HG03565 (cell line): ENCODE measurements around the gene EXOSC5.
"Not testable (repeated sequence)": the region's sequence is repeated elsewhere in the genome, so short reads cannot be mapped to it uniquely, and the experiment has no call there.

Source experiments
- ATAC-seq: cut with Tn5 transposase; IDR thresholded peaks from one replicate; pipeline ENCODE4 v1.9.1; 2021; ENCODE audit warnings: mild to moderate bottlenecking, moderate library complexity; ENCODE audit not compliant: unreplicated experiment

Gene EXOSC5

DNA sequence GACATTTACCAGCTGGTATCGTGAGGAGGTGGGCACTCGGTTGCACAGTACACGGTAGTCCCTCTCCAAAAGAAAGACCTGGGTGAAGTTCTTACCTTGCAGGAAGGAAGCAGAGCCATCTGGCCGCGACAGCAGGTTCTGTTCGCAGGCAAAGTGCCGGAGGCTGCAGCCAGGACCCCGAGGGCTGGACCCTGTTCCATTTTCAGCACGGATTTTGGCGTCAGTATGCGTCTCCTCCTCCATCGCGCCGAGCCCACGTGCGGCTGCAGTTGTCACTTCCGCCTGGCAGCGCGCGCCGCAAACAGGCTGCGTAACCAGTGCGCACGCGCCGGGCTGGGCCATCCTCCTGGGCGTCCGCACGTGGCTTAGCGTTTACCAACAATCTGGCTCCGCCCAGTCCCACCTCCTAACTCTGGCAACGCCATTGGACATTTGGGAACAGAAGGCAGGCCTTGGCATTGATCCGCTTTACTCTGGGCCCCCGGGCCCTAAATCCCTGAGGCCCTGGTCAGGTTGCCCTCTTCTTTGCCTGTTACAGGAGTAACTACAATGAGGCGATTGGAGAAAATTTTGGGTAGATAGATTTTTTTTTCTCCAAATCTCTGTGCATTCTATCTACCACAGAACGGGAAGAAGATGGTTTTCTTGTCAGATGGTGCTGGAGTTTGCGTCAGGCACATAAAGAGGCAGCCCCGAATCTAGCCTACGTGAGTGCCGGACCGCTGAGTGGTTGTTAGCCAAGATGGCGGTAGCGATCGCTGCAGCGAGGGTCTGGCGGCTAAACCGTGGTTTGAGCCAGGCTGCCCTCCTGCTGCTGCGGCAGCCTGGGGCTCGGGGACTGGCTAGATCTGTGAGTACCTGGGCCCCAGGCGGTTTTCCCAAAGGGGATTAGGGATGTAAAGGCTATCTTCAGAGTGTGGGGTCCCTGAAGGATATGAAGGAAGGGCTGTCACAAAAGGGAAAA, at the start of gene EXOSC5, which contains the start of gene BCKDHA:
Gene EXOSC5, minus strand, starts transcription at position 274 of the 964 bp plus-strand sequence. Its CDS starts 31 bp downstream, at position 243.
Gene BCKDHA, plus strand, starts transcription at position 733 of the 964 bp plus-strand sequence. Its CDS starts 10 bp downstream, at position 743.
- peak; percentile 85 for ATAC-seq

DNA sequence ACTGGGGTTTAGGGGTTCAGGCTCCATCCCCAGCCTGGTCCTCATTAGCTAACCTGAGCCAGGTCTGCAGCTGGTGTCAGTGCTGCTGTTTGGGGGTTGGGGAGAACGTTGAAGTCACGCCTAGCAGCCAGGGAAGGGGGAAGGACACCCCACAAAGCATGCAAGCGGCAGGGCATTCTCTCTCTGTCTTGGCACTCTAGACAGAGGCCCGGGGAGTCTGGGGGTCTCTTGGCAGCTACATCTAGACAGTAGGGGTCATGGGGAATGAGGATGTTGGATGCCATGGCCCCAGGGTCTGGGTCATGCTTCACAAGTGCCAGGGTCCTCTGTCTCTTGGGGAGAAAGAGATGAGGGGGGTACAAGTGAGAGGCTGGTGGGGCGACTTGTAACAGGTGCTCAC, 48.4 kb upstream of the EXOSC5 start:
- no peak for ATAC-seq

DNA sequence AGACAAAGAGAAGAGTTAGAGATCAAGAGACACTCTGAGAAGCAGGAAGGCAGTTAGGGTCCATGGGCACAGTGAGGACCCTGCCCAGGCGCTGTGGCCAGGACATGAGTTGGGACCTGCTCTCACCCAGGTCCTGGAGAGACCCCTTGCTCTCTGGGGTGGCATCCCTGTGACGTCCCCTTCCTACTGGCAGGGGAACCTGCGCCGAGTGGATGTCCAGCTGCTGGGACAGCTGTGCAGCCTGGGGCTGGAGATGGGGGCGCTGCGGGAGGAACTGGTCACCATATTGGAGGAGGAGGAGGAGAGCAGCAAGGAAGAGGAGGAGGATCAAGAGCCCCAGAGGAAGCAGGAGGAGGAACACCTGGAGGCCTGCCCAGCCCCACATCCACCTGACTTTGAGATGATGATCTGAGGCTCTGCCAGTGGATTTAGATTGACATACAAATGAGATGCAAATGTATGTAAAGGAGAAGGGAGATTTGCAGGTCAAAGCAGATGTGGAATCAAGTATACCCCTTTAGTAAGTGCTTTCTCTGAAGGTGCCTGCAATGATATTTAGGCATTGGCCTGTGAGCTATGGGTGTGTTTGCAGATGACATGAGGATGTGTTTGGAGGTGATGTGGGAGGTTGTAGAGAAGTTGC, 46.8 kb upstream of the EXOSC5 start:
- no peak for ATAC-seq

DNA sequence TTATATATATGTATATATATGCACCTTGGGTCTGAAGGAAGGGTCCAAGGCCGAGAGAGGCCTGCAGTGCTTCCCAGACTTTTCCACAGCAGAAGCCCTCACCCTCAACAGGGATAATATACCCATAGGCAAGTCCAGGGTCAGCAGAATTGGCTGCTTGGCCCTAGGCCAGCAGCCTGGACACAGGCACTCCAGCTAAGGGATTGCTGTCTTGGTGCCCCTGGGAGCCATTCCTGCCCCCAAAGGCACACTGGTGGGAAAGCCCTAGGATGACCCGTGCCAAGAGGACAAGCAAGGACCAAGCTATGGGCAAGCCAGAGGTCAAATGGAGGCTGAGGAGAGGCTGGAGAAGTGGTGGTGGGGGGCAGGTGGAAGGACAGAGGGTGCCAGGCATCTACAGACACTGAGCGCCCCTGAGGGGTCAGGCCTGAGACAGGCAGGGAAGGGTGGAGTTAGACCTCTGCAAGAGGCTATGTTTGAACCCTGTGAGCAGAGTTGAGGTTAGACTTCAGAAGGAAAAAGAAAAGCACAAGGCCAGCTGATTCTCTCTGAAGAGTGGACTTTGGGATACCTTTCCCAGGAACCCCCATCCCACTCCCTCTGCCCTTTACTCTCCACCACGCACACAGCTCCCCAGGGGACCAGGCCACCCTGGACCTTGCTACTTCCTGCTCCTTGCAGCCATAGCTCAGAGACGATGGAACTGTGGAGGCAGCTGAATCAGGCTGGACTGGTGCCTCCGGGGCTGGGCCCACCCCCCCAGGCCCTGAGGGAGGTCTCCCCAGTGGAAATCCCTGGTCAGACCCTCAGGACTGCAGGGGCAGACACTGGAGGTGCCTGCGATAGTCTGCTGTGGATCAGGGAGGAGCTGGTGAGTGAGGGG, 45.6 kb upstream of the EXOSC5 start, which contains the start of gene ERICH4:
Gene ERICH4, plus strand, starts transcription at position 684 of the 883 bp plus-strand sequence. Its CDS starts 14 bp downstream, at position 698.
- no peak for ATAC-seq

DNA sequence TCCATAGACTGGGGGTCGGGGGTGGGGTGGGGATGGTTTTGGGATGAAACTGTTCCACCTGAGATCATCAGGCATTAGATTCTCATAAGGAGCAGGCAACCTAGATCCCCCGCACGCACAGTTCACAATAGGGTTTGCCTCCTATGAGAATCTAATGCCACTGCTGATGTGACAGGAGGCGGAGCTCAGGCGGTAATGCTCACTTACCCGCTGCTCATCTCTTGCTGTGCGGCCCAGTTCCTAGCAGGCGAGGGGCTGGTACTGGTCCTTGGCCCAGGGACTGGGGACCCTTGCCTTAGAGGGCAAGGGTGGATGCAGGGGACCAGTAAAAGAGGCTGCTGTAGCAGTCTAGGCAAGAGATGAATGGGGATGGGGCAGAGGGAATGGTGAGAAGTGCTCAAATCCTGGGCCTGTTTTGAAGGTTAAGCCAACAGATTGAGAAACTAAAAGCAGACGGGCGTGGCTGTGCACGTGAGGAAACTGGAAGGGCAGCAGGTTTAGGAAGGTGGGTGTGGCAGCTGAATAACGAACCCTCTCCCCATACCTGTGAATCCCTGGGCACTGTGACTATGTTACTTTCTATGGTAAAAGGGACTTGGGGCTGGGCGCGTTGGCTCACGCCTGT, 44.3 kb upstream of the EXOSC5 start:
- no peak for ATAC-seq

DNA sequence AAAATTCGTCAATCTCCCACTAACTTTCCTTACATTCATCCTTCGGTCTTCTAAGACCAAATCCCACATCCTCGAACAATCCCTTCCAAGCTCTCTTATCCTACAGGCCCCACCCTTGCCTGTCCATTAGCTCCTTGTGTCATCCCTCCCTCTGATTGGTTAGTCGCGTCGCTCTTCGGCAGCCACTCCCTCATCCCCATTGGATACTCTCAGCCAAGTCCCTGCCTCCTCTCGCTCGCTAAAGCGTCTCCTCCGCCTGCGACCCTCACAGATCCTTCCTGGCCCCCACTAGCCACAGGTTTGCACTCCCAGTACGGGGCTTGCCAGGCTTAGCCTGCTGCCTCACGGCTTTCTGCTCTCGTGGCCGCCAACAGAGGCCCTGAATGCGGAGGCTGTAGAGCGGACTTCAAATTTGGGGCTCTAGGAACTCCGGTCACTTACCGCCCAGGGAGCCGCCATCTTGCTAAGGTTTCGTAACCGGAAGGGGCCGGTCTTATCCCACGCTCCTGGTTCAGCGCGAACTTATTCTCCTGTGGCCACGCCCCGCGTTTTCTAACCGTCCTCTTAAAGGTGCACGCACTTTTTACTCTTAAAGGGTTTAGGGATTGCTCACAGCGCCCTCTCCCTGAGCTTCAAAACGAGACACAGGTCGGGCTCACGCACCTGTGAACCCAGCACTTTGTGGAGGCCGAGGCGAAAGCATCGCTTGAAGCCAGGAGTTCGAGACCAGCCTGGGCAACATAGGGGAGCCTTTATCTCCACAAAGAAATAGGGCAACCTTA, 42.5 kb upstream of the EXOSC5 start, which contains the start of gene DMAC2:
Gene DMAC2, minus strand, starts transcription at position 472 of the 782 bp plus-strand sequence. Its CDS starts 13 bp downstream, at position 459.
- peak; percentile 85 for ATAC-seq

DNA sequence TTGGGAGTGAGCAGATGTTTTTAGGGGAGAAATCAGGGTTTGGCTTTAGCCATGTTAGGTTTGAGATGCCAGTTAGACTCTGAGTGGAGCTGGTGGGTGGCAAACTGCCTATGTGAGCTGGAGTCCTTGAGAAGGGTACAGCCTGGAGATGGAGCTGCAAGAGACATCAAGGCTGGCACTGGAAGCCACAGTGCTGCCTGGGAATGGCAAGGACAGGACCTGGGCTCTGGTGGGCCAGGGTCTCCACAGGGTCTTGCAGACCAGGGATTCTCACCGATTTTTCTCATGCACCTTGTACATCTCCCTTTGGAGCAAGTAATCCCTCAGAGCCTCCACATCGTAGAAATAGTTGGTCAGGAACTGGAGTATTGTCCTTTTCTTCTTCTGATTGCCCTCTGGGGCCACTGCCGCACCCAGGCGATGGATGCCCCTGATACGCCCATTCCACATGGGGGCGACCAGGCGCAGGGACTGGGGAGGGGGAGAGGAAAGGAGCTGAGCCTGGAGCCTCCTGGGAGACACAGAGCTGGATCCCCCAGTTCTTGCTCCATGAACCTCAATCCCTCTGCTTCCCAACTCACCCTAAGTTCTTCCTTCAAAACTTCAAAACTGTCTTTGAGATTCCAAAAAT, 40.9 kb upstream of the EXOSC5 start:
- ATAC-seq: no peak

DNA sequence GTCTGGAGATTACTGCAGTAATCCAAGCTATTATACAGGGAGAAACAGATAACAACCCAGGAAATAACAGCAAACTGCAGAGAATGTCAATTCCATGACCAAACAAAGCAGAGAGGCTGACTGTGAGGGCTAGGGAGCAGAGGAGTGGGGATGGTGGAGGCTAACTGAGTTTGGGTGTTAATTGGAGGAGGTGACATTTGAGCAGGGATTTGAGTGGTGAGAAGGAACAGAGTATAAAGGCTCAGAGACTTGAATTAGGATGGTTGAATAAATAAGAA, 39.5 kb upstream of the EXOSC5 start:
- no peak for ATAC-seq

DNA sequence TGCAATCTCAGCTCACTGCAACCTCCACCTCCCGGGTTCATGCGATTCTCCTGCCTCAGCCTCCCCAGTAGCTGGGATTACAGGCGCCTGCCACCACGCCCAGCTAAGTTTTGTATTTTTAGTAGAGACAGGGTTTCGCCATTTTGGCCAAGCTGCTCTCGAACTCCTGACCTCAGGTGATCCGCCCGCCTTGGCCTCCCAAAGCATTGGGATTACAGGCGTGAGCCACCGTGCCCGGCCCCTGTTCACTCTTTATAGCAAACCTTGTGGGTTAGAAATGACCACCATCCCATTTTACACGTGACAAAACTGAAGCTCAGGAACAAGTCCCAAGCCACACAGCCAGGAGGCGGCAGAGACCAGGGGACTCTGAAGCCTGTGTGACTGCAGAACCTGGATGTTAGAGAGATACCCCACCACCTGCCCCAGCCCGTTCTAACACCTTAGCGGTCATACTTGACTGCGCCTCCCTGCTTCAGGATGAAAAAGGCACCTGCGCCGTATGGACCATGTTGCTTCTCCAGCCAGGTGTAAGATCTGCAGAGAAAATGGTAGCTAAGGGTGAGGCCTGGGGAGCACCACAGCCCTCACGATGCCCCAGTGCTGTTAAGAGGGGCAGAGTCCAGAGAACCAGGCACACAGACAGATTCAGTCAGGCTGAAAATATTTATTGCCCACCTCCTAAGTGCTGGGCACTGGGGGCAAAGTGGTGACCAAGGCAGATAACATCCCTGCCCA, 38.9 kb upstream of the EXOSC5 start:
- ATAC-seq: no peak

DNA sequence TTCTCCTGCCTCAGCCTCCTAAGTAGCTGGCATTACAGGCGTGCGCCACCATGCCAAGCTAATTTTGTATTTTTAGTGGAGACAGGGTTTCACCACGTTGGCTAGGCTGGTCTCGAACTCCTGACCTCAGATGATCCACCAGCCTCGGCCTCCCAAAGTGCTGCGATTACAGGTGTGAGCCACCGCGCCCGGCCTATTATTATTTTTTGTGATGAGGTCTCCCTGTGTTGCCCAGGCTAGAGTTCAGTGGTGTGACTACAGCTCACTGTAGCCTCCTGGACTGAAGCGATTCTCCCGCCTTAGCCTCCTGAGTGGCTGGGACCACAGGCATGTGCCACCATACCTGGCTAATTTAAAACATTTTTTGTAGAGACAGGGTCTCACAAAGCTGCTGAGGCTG, 38.2 kb upstream of the EXOSC5 start:
- not testable (repeated sequence) for ATAC-seq

DNA sequence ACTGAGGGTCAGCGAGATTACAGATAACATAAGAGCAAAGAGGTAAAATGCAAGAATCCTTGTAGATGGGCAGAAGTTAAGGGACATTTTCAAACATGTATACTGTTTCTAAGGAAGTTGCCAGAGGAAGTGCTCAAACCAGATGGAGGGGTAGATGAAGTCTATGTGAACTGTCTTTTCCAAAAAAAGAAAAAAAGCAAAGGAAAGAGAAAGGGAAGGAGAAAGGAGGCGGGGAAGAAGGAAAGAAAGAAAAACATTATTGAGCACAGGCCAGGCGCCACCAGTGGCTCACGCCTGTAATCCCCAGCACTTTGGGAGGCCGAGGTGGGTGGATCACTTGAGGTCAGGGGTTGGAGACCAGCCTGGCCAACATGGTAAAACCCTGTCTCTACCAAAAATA, 37.3 kb upstream of the EXOSC5 start:
- no peak for ATAC-seq

DNA sequence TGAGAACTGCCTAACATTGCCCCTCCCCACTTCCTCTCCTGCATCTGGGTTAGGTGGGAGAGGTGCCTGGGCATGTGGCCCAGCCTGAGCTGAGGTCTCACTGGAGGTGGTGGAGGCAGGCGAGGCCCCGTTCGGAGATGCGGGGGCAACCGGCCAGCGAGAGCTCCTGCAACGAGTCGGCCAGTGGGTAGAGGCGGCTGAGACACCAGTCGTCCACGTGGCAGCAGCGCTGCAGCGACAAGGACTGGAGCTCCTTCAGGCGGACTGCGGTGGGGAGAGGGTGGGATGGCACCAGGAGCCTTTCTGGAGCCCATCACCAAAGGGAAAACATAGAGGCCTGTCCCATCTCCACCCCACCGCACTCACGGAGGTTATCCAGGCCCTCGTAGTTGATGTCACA, 36.0 kb upstream of the EXOSC5 start:
- no peak for ATAC-seq

DNA sequence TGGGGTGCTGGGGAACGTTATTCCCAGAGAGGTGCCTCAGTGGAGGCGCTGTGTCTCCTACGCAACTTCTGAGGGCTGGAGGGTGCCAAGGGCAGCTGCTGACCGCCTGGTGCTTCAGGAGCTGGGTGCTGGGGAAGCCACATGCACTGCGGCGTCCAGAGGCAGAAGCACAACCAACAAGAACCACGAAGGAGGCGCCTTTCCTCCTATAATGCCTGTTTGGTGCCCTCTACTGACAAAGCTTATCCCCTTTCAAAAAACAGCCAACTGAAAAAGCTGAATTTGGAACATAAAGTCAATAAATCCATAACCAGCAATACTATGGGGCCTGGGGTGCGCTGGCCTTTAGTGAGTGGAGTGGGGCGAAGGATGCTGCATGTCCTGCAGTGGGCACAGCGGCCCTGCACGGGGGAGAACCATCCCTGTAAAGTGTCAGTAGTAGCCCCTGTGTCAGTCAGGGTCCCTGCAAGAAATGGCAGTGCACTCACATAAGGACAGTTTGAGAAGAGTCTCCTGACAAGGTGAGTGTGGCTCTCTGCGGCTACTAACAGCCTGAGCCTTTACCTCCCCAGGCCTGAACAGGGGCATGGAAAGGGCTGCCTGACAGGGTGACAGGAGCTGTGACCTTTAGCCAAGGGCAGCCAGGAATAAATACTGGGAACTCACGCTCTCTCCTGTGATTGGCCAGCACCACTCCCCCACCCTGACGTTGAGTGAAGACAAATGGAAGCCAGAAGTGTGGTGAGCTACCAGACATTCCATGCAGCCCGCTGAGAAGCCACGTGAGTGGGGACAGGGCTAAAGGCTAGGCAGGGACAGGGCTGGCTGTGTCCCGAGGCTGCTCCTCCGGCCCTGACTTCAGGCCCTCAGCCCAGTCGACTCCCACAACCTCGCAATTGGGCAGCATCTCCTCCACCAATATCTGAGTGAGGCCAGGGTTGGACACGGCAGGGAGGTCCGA, 34.5 kb upstream of the EXOSC5 start:
- no peak for ATAC-seq

DNA sequence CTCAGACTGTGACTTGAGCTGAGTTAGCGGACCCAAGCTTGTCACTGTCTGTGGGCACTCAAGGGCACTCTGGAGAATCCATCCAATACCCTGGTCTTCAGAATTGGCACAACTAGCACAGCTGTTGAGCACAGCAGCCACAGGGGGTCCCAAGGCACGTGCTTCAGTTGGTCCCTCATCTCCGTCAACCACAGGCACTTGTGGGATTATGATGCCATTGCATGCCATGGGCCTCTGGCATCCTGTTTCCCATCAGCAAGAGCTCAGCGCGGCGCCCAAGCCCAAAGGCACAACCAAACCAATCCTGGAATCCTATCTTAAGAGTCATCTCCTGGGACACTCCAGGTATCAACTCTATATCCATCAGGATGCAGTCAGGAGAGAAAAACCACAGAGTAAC, 33.8 kb upstream of the EXOSC5 start:
- no peak for ATAC-seq

DNA sequence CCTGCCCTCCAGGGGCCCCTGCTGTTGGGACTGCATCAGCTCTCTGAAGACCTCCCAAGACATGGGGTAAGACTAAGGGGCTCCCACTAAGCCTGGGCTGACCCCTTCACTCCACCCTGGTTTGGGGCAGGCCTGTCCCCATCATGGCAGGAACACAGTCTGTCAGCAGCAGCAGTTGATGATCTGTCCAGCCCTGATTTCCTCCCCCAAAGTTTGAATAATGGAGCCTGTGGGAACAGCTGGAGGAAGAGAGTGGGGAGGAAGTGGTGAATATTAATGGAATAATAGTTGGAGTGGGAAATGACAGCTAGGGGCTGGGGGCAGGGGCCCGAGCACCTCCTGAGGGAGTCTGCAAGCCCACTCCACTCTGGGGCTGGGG, 31.3 kb upstream of the EXOSC5 start:
- no peak for ATAC-seq

DNA sequence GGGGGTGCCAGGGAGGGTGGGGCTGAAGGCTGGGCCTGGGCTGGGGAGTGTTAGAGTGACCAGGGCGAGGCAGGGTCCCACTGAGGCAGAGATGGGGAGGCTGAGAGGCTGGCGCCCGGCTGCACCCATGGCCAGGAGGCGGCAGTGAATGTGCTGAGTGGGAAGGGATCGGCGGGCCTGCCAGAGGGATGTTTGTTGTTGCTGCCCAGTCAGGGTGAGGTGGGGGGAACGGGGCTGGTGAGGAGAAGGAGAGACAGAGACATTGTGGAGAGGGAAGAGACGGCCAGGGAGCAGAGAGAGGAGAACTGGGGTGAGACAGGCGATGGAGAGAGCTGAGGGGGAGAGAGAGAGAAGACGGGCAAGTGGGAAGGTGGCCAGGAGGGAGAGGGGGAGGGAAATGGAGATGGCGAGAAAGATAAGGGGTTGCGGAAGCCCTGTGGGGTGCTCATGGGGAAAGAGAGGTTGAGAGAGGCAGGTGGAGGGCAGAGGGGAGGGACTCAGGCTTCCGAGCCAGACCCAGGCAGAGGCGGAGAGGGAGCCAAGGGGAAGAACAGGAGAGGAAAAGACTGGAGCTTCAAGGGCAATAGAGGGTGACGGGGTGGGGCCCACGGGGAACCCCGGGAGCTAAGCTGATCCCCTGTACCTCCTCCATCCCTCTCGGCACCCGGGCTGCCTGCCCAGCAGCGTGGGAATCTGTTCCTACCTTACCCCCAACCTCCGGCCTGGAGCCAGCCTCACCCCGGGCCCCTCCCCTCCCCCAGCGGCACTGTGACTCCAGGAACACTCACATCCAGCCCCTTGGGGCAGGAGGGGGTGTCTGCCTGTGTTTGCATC, 30.7 kb upstream of the EXOSC5 start:
- ATAC-seq: no peak
